Transverse colon (tissue), 4 donors: Measurements from ENCODE around the gene ZMIZ2. TPM values are rescaled to one million over a fixed set of nuclear protein-coding genes. Genes with fewer than 3 reads are reported as not detected.
"Not testable (repeated sequence)": the region's sequence is repeated elsewhere in the genome, so short reads cannot be mapped to it uniquely, and the experiment has no call there.

ENCODE experiments used
- DNase-seq: peaks from one replicate; pipeline ENCODE4 v3.0.0-alpha.2; 2019
- H3K27ac ChIP-seq, 4 donors: fragments of 200-600 bp; sonication (generic); 2 replicates each; pipeline ENCODE4 v1.5.1; 2016 to 2018; ENCODE audit warnings: inconsistent platforms in 4 of 4
- H3K27me3 ChIP-seq: fragments of 200-600 bp; sonication (generic); 2 replicates; pipeline ENCODE4 v1.5.1; 2017; ENCODE audit warnings: inconsistent platforms
- H3K36me3 ChIP-seq, 4 donors: fragments of 200-600 bp; sonication (generic); 2 replicates each; pipeline ENCODE4 v1.5.1; 2017 to 2019; ENCODE audit warnings: inconsistent platforms in 4 of 4
- H3K4me1 ChIP-seq, 4 donors: fragments of 200-600 bp; sonication (generic); 2 replicates each; pipeline ENCODE4 v1.5.1; 2017 to 2020; ENCODE audit warnings: inconsistent platforms in 4 of 4
- H3K4me3 ChIP-seq, 4 donors: fragments of 200-600 bp; sonication (generic); 1 replicate in 1 of 4; 2 replicates in 3 of 4; pipeline versions ENCODE4 v1.5.1 to v1.6.1; 2017 to 2019; ENCODE audit warnings: inconsistent platforms in 4 of 4
- H3K9me3 ChIP-seq, 2 donors: fragments of 200-600 bp; sonication (generic); 2 replicates each; pipeline ENCODE4 v1.5.1; 2017 to 2019; ENCODE audit warnings: inconsistent platforms in 2 of 2
- CTCF ChIP-seq, 5 experiments: fragments of 200-600 bp in 3 of 5; fragments of 450-650 bp in 2 of 5; sonication (generic) in 3 of 5; IDR thresholded peaks; 1 replicate in 2 of 5; 2 replicates in 3 of 5; pipeline ENCODE4 v1.5.1; 2016 to 2017; ENCODE audit warnings: antibody characterized with exemption in 5 of 5, inconsistent platforms in 3 of 5, mild to moderate bottlenecking in 2 of 5, moderate library complexity in 1 of 5
- EP300 ChIP-seq: sonication (generic); formaldehyde crosslinking; IDR thresholded peaks from one replicate; pipeline ENCODE4 v1.6.1; 2017; ENCODE audit warnings: antibody characterized with exemption, low read depth
- POLR2A ChIP-seq: fragments of 450-650 bp; IDR thresholded peaks from one replicate; pipeline ENCODE4 v1.6.1; 2016; ENCODE audit warnings: antibody characterized with exemption, mild to moderate bottlenecking, moderate library complexity
- POLR2AphosphoS5 ChIP-seq, 3 donors: sonication (generic); formaldehyde crosslinking; IDR thresholded peaks; one replicate each; pipeline ENCODE4 v1.6.1; 2016; ENCODE audit warnings: antibody characterized with exemption in 3 of 3
- WGBS, 2 donors: methylation state at CpG; one replicate each; pipeline ENCODE4 v1.1.5; 2018; ENCODE audit warnings: low coverage in 1 of 2; 5-methylcytosine and 5-hydroxymethylcytosine counted together
- in situ Hi-C, 4 donors: fragments of 200-750 bp; cut with MboI; loops; one replicate each; pipeline versions ENCODE4 v1.15.0 to v1.15.1; 2017; ENCODE audit warnings: low sequenced_read_pairs in 3 of 4, low pct_ligation_motif_present in 1 of 4, low pct_unique_long_range_greater_than_20kb in 1 of 4
- intact Hi-C: fragments of 100-400 bp; cut with DNase I; formaldehyde crosslinking; loops from one replicate; pipeline ENCODE4 v1.15.1; 2023; ENCODE audit warnings: low total_unique reads
- total RNA-seq, 4 donors: library from RNA; depleted of rRNA; stranded (reverse); fragments of >200 nt; gene quantifications; one replicate each; pipeline ENCODE4 v1.1.0, GENCODE V29; 2016

The ZMIZ2 gene
- total RNA-seq, 4 donors from 2014 or later: 40.6 to 92.7 (median 69.3) TPM

GRCh38 chr7:44724276-44724675, 24.4 kb upstream of the ZMIZ2 start:
- WGBS, 2 donors: 94% methylated on average over 4 of the region's 4 CpGs; no CpG with 5 or more reads in 1 of the 2 donors
- intact Hi-C loops: no loop called here

GRCh38 chr7:44726250-44726649, 22.4 kb upstream of the ZMIZ2 start:
- H3K27me3 ChIP-seq, intact Hi-C loops, in situ Hi-C loops, H3K4me3 ChIP-seq, H3K9me3 ChIP-seq, DNase-seq, H3K36me3 ChIP-seq, H3K27ac ChIP-seq, H3K4me1 ChIP-seq: not testable (repeated sequence)
- 70% methylated on average over 7 of the region's 7 CpGs; no CpG with 5 or more reads in 1 of the 2 donors for WGBS, 2 donors

More at GRCh38 chr7:44724276-44724675, 24.4 kb upstream of the ZMIZ2 start:
- TF ChIP-seq EP300 (no peak), CTCF (IDR thresholded peaks at IDR 0.05) (no peak), POLR2A (no peak), POLR2AphosphoS5 (IDR thresholded peaks at IDR 0.05) (no peak)
- no peak overlapping the region for H3K4me3 ChIP-seq
- H3K27ac ChIP-seq: no peak overlapping the region
- H3K4me1 ChIP-seq: no peaks in the 10 kb centered on the region
- no peaks in the 10 kb centered on the region for H3K27me3 ChIP-seq
- in situ Hi-C loops: no loop called here
- no peaks in the 10 kb centered on the region for H3K36me3 ChIP-seq
- no peaks in the 10 kb centered on the region for H3K9me3 ChIP-seq
- DNase-seq: no peak

- TF ChIP-seq POLR2AphosphoS5 (IDR thresholded peaks at IDR 0.05): no peak
- TF ChIP-seq EP300: no peak
- TF ChIP-seq POLR2A: no peak
- TF ChIP-seq CTCF (IDR thresholded peaks at IDR 0.05): no peak
- in situ Hi-C loops: no loop called here
- intact Hi-C loops: no loop called here
- H3K4me3 ChIP-seq: no peak overlapping the region
- H3K4me1 ChIP-seq: no peaks in the 10 kb centered on the region
- H3K9me3 ChIP-seq: no peaks in the 10 kb centered on the region
- no peak overlapping the region for H3K27ac ChIP-seq
- WGBS, 2 donors: 59 to 78% methylated on average over 3 to 6 of the region's 6 CpGs
- no peaks in the 10 kb centered on the region for H3K27me3 ChIP-seq
- H3K36me3 ChIP-seq: no peaks in the 10 kb centered on the region
- DNase-seq: no peak
Observed at GRCh38 chr7:44727158-44727936, 21.3 kb upstream of the ZMIZ2 start.

GRCh38 chr7:44727937-44728262, 20.7 kb upstream of the ZMIZ2 start:
- no peaks in the 10 kb centered on the region for H3K9me3 ChIP-seq
- H3K4me3 ChIP-seq: no peak overlapping the region
- 94% methylated on average over 1 of the region's 1 CpG; no CpG with 5 or more reads in 1 of the 2 donors for WGBS, 2 donors
- no peak overlapping the region for H3K27ac ChIP-seq
- no peaks in the 10 kb centered on the region for H3K4me1 ChIP-seq
- H3K36me3 ChIP-seq: no peaks in the 10 kb centered on the region
- H3K27me3 ChIP-seq: no peaks in the 10 kb centered on the region
- TF ChIP-seq POLR2AphosphoS5 (IDR thresholded peaks at IDR 0.05) (no peak), POLR2A (no peak), CTCF (IDR thresholded peaks at IDR 0.05) (no peak), EP300 (no peak)
- intact Hi-C loops (no loop called here), in situ Hi-C loops (no loop called here)
- DNase-seq: no peak
